ENCODE results near the gene SMURF1. TPM values are rescaled to one million over a fixed set of nuclear protein-coding genes. Genes with fewer than 3 reads are reported as not detected.

SMURF1 gene
- total and polyA plus RNA-seq, 2 experiments from 2014 or later = 6.8 to 19.1 TPM

- Histone ChIP-seq H3K36me3 (ENCODE audit: low read depth) (no peaks in the 10 kb centered on the region), H3K79me2 (ENCODE audit: insufficient read depth) (no peaks in the 10 kb centered on the region), H3K9me3 (ENCODE audit: low read depth) (no peaks in the 10 kb centered on the region), H2AFZ (no peak overlapping the region), H3K9me2 (ENCODE audit: insufficient read depth) (no peaks in the 10 kb centered on the region), H3F3A (ENCODE audit: insufficient read depth) (peaks cover 3% of the 10 kb centered on the region; the same call in 1 of the 2 replicates), H3K4me3 (no peak overlapping the region), H4K20me1 (ENCODE audit: insufficient read depth) (no peaks in the 10 kb centered on the region), H3K4me2 (ENCODE audit: unreplicated experiment) (no peak overlapping the region), H3K9ac (no peak overlapping the region), H3K27ac (no peak overlapping the region), H3K27me3 (replicated peaks; ENCODE audit: insufficient read depth) (no peaks in the 10 kb centered on the region), H3K4me1 (ENCODE audit: insufficient read depth) (0 out of 2 replicates have a peak, but pooled peaks cover 3% of the 10 kb centered on the region)
- no peak for DNase-seq
- TF ChIP-seq EZH2phosphoT487 (IDR thresholded peaks at IDR 0.05; ENCODE audit: insufficient read depth, low read depth) = no peak
- TF ChIP-seq EZH2 (IDR thresholded peaks at IDR 0.05; ENCODE audit: insufficient read depth, poor library complexity, severe bottlenecking) = no peak
- in situ Hi-C loops (cut with MboI) = no loop called here
- 84 to 87% methylated on average over 15 of the region's 15 CpGs for WGBS, 2 experiments (ENCODE audit: low coverage in 1 of 2, low lambda C conversion rate in 2 of 2, missing lambda C conversion rate in 2 of 2)
These were observed 44.3 kb upstream of the SMURF1 start for GRCh38 chr7:99188221-99188620.

- Histone ChIP-seq H3K9me2 (ENCODE audit: insufficient read depth) (no peaks in the 10 kb centered on the region), H3K27ac (no peak overlapping the region), H3K79me2 (ENCODE audit: insufficient read depth) (no peaks in the 10 kb centered on the region), H3K9ac (no peak overlapping the region), H3K4me2 (ENCODE audit: unreplicated experiment) (no peak overlapping the region), H3K36me3 (ENCODE audit: low read depth) (no peaks in the 10 kb centered on the region), H3K4me1 (ENCODE audit: insufficient read depth) (no peaks in the 10 kb centered on the region), H3K4me3 (no peak overlapping the region), H4K20me1 (ENCODE audit: insufficient read depth) (no peaks in the 10 kb centered on the region), H3K27me3 (replicated peaks; ENCODE audit: insufficient read depth) (peaks cover 12% of the 10 kb centered on the region), H2AFZ (no peak overlapping the region), H3F3A (ENCODE audit: insufficient read depth) (no peaks in the 10 kb centered on the region), H3K9me3 (ENCODE audit: low read depth) (no peaks in the 10 kb centered on the region)
- 60 to 61% methylated on average over 15 of the region's 15 CpGs for WGBS, 2 experiments (ENCODE audit: low coverage in 1 of 2, low lambda C conversion rate in 2 of 2, missing lambda C conversion rate in 2 of 2)
- no peak for TF ChIP-seq EZH2phosphoT487 (IDR thresholded peaks at IDR 0.05; ENCODE audit: insufficient read depth, low read depth)
- no peak for TF ChIP-seq EZH2 (IDR thresholded peaks at IDR 0.05; ENCODE audit: insufficient read depth, poor library complexity, severe bottlenecking)
- no peak for DNase-seq
- in situ Hi-C loops (cut with MboI) = no loop called here
These were observed 40.8 kb upstream of the SMURF1 start for GRCh38 chr7:99184532-99185218.

GRCh38 chr7:99180067-99180650, 36.3 kb upstream of the SMURF1 start:
- no peak overlapping the region for H3K9ac ChIP-seq
- no peak for TF ChIP-seq EZH2phosphoT487 (IDR thresholded peaks at IDR 0.05; ENCODE audit: insufficient read depth, low read depth)
- TF ChIP-seq EZH2 (IDR thresholded peaks at IDR 0.05; ENCODE audit: insufficient read depth, poor library complexity, severe bottlenecking) = no peak
- no peak overlapping the region for H3K27ac ChIP-seq
- H3K4me1 ChIP-seq (ENCODE audit: insufficient read depth) = no peaks in the 10 kb centered on the region
- no peaks in the 10 kb centered on the region for H3F3A ChIP-seq (ENCODE audit: insufficient read depth)
- H3K79me2 ChIP-seq (ENCODE audit: insufficient read depth) = no peaks in the 10 kb centered on the region
- in situ Hi-C loops (cut with MboI) = no loop called here
- peaks cover 18% of the 10 kb centered on the region for H3K27me3 ChIP-seq (replicated peaks; ENCODE audit: insufficient read depth)
- DNase-seq = no peak
- H3K4me2 ChIP-seq (ENCODE audit: unreplicated experiment) = no peak overlapping the region
- no peak overlapping the region for H2AFZ ChIP-seq
- no peaks in the 10 kb centered on the region for H3K9me3 ChIP-seq (ENCODE audit: low read depth)
- 81 to 82% methylated on average over 11 to 12 of the region's 12 CpGs for WGBS, 2 experiments (ENCODE audit: low coverage in 1 of 2, low lambda C conversion rate in 2 of 2, missing lambda C conversion rate in 2 of 2)
- H4K20me1 ChIP-seq (ENCODE audit: insufficient read depth) = no peaks in the 10 kb centered on the region
- H3K4me3 ChIP-seq = no peak overlapping the region
- H3K9me2 ChIP-seq (ENCODE audit: insufficient read depth) = no peaks in the 10 kb centered on the region
- no peaks in the 10 kb centered on the region for H3K36me3 ChIP-seq (ENCODE audit: low read depth)

- Histone ChIP-seq H3K4me1 (ENCODE audit: insufficient read depth) (no peaks in the 10 kb centered on the region), H3K36me3 (ENCODE audit: low read depth) (no peaks in the 10 kb centered on the region), H3K27me3 (replicated peaks; ENCODE audit: insufficient read depth) (peaks cover 12% of the 10 kb centered on the region), H4K20me1 (ENCODE audit: insufficient read depth) (no peaks in the 10 kb centered on the region), H3K9ac (no peak overlapping the region), H3K4me2 (ENCODE audit: unreplicated experiment) (no peak overlapping the region), H3K27ac (no peak overlapping the region), H3K79me2 (ENCODE audit: insufficient read depth) (no peaks in the 10 kb centered on the region), H3K4me3 (no peak overlapping the region), H2AFZ (no peak overlapping the region), H3K9me2 (ENCODE audit: insufficient read depth) (no peaks in the 10 kb centered on the region), H3K9me3 (ENCODE audit: low read depth) (no peaks in the 10 kb centered on the region), H3F3A (ENCODE audit: insufficient read depth) (no peaks in the 10 kb centered on the region)
- 56 to 67% methylated on average over 10 of the region's 10 CpGs for WGBS, 2 experiments (ENCODE audit: low coverage in 1 of 2, low lambda C conversion rate in 2 of 2, missing lambda C conversion rate in 2 of 2)
- in situ Hi-C loops (cut with MboI) = no loop called here
- DNase-seq = no peak
- TF ChIP-seq EZH2phosphoT487 (IDR thresholded peaks at IDR 0.05; ENCODE audit: insufficient read depth, low read depth) (no peak), EZH2 (IDR thresholded peaks at IDR 0.05; ENCODE audit: insufficient read depth, poor library complexity, severe bottlenecking) (no peak)
These were observed 33.3 kb upstream of the SMURF1 start for GRCh38 chr7:99177165-99177564.

All from GM23248 (cell line).